ENCODE measurements around the gene ESPL1. TPM values are rescaled to one million over a fixed set of nuclear protein-coding genes. Genes with fewer than 3 reads are reported as not detected.

ESPL1 gene
- total RNA-seq, 1 experiment from 2014 or later, result 9.4 TPM

DNA sequence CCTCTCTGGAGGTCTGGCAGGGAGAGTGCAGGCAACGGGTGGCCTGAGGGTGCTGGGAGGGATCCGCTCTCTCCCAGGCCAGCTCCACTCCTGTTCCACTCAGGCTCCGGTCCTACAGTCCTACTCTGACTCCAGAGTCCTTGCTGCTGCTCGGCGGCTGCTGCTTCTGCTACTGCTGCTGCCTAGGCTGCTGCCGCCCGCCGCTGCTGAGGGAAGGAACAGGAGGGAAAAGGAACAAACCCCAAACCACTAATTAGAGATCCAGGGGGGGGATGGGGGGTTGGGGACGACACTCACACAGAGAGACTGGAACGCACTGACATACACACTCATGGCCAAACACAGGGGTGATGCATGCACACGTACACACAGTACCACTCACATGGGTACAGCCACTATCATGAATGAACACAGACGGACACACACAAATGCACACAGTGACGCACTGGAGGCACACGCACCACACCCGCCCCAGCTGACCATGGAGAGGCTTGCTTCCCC is 68.1 kb downstream of the ESPL1 start, which contains the start of gene SP7:
Gene SP7, minus strand, starts transcription at position 174 of the 501 bp plus-strand sequence. CDS start 708 bp downstream, outside the sequence.
- Histone ChIP-seq H3K27me3 (ENCODE audit: low read length) (no peaks in the 10 kb centered on the region), H3K27ac (ENCODE audit: low read length) (no peak within 1 kb of the TSS), H3K4me2 (ENCODE audit: low read depth, low read length, poor library complexity, severe bottlenecking) (no peak within 1 kb of the TSS), H3K79me2 (ENCODE audit: low read length) (no peaks in the 10 kb centered on the region), H3K4me3 (ENCODE audit: low read length) (no peak within 1 kb of the TSS), H3K4me1 (ENCODE audit: low read length) (peaks cover 8% of the 10 kb centered on the region), H4K20me1 (ENCODE audit: insufficient read depth, low read depth, low read length) (no peaks in the 10 kb centered on the region), H3K9me2 (replicated peaks; ENCODE audit: insufficient read depth, low read length) (no peaks in the 10 kb centered on the region), H3K9ac (ENCODE audit: low read length) (peak within 1 kb of the TSS; percentile 9; the same call in 1 of the 2 replicates), H3K9me3 (ENCODE audit: low read length) (no peaks in the 10 kb centered on the region), H2AFZ (ENCODE audit: low read length) (0 out of 2 replicates have a peak within 1 kb of the TSS, but pooled peaks have one; percentile 5), H3K36me3 (ENCODE audit: insufficient read depth, low read length) (no peaks in the 10 kb centered on the region)
- DNase-seq, result no peak

DNA sequence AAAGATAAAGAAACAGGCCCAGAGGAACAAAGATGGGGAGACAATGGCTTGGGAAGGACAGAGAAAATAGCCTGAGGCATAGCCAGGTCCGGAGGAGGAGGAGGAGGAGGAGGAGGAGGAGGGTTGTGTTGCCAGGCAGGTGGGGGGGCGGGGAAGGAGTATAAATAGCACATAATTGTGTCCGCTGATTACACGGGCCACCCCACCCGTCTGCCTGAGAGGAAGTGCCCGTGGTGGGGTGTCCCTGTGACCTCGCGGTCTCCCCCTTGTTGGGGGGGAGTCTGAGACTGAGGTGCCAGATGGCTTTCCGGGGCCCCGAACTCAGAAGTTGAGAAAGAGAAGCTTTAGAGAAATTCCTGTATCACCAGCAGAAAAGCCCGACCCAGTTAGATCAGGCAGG is 69.9 kb downstream of the ESPL1 start:
- no peak overlapping the region for H3K27ac ChIP-seq (ENCODE audit: low read length)

DNA sequence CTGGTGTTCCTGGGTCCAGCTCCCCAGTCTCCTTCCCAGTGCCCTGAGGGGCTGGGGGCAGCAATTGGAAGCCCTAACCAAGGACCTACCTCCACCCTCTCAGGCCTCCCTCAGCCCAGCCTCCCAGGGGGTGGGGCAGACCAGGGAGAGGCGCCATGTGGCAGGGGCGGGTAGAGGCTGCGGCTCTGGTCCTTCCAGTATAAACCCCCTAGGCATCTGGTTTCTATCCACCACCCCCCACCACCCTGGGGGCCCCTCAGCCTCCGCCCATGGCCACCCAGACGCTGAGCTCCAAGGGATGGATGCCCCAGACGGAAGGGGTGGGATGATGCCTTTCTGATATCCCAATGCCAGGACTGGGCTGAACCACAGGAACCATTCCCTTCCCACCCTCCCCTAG is 70.8 kb downstream of the ESPL1 start:
- no peaks in the 10 kb centered on the region for H3K27me3 ChIP-seq (ENCODE audit: low read length)
- H2AFZ ChIP-seq (ENCODE audit: low read length), result no peak overlapping the region

More for the DNA sequence above, 69.9 kb downstream of the ESPL1 start:
- H3K27me3 ChIP-seq (ENCODE audit: low read length), result no peaks in the 10 kb centered on the region
- peaks cover 8% of the 10 kb centered on the region for H3K4me1 ChIP-seq (ENCODE audit: low read length)
- H3K9ac ChIP-seq (ENCODE audit: low read length), result no peak overlapping the region
- H2AFZ ChIP-seq (ENCODE audit: low read length), result no peak overlapping the region
- H3K4me2 ChIP-seq (ENCODE audit: low read depth, low read length, poor library complexity, severe bottlenecking), result no peak overlapping the region
- H3K4me3 ChIP-seq (ENCODE audit: low read length), result no peak overlapping the region
- H3K36me3 ChIP-seq (ENCODE audit: insufficient read depth, low read length), result no peaks in the 10 kb centered on the region
- DNase-seq, result no peak
- H3K79me2 ChIP-seq (ENCODE audit: low read length), result no peaks in the 10 kb centered on the region
- H3K9me3 ChIP-seq (ENCODE audit: low read length), result no peaks in the 10 kb centered on the region
- no peaks in the 10 kb centered on the region for H4K20me1 ChIP-seq (ENCODE audit: insufficient read depth, low read depth, low read length)
- H3K9me2 ChIP-seq (replicated peaks; ENCODE audit: insufficient read depth, low read length), result no peaks in the 10 kb centered on the region

DNA sequence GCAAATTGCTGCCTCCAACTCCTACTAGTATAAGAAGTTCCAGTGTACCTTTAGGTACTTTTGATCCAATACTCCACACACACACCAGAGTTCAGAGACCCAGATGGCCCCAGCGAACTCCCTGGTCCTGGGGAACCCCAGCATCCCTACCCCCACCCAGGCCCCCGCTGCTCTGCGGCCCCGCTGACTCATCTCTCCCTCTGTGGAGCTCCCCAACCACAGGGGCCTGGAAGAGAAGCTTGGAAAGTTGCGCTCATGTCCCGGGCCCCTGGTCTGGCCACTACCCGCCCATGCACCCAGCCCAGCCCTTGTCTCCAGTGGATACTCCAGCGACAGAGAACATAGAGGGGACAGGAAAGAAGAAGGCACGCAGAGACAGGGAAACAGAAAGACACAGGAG is 72.3 kb downstream of the ESPL1 start:
- DNase-seq, result no peak
- no peak overlapping the region for H3K9ac ChIP-seq (ENCODE audit: low read length)
- H3K27me3 ChIP-seq (ENCODE audit: low read length), result no peaks in the 10 kb centered on the region
- H3K4me3 ChIP-seq (ENCODE audit: low read length), result no peak overlapping the region
- H3K79me2 ChIP-seq (ENCODE audit: low read length), result no peaks in the 10 kb centered on the region
- H3K4me2 ChIP-seq (ENCODE audit: low read depth, low read length, poor library complexity, severe bottlenecking), result no peak overlapping the region
- no peaks in the 10 kb centered on the region for H3K9me2 ChIP-seq (replicated peaks; ENCODE audit: insufficient read depth, low read length)
- no peaks in the 10 kb centered on the region for H4K20me1 ChIP-seq (ENCODE audit: insufficient read depth, low read depth, low read length)
- H2AFZ ChIP-seq (ENCODE audit: low read length), result no peak overlapping the region
- no peak overlapping the region for H3K27ac ChIP-seq (ENCODE audit: low read length)
- H3K4me1 ChIP-seq (ENCODE audit: low read length), result peaks cover 20% of the 10 kb centered on the region
- H3K36me3 ChIP-seq (ENCODE audit: insufficient read depth, low read length), result no peaks in the 10 kb centered on the region
- no peaks in the 10 kb centered on the region for H3K9me3 ChIP-seq (ENCODE audit: low read length)

More for the DNA sequence above, 70.8 kb downstream of the ESPL1 start:
- H3K9me2 ChIP-seq (replicated peaks; ENCODE audit: insufficient read depth, low read length), result no peaks in the 10 kb centered on the region
- H3K9ac ChIP-seq (ENCODE audit: low read length), result no peak overlapping the region
- H3K79me2 ChIP-seq (ENCODE audit: low read length), result no peaks in the 10 kb centered on the region
- no peaks in the 10 kb centered on the region for H3K9me3 ChIP-seq (ENCODE audit: low read length)
- H3K27ac ChIP-seq (ENCODE audit: low read length), result no peak overlapping the region
- no peaks in the 10 kb centered on the region for H3K36me3 ChIP-seq (ENCODE audit: insufficient read depth, low read length)
- DNase-seq, result no peak
- H3K4me2 ChIP-seq (ENCODE audit: low read depth, low read length, poor library complexity, severe bottlenecking), result no peak overlapping the region
- H4K20me1 ChIP-seq (ENCODE audit: insufficient read depth, low read depth, low read length), result no peaks in the 10 kb centered on the region
- H3K4me3 ChIP-seq (ENCODE audit: low read length), result no peak overlapping the region
- peaks cover 8% of the 10 kb centered on the region for H3K4me1 ChIP-seq (ENCODE audit: low read length)

Other genes starting within 250 kb of the ESPL1 start
- 0.48 TPM in 1 of 2 replicates, not detected in the other for gene TNS2, start 218.2 kb upstream of the ESPL1 start, total RNA-seq (2014; rRNA removed; shearing (Covaris generic); ENCODE audit: low replicate concordance)
- gene SPRYD3, start 188.9 kb upstream of the ESPL1 start, total RNA-seq (2014; rRNA removed; shearing (Covaris generic); ENCODE audit: low replicate concordance), result 11.1 and 17.4 TPM in 2 replicates
- 0.54 TPM in 1 of 2 replicates, not detected in the other for gene IGFBP6, start 170.6 kb upstream of the ESPL1 start, total RNA-seq (2014; rRNA removed; shearing (Covaris generic); ENCODE audit: low replicate concordance)
- gene SOAT2, start 164.8 kb upstream of the ESPL1 start, total RNA-seq (2014; rRNA removed; shearing (Covaris generic); ENCODE audit: low replicate concordance), result not detected in 2 replicates
- gene ZNF740, start 87.6 kb upstream of the ESPL1 start, total RNA-seq (2014; rRNA removed; shearing (Covaris generic); ENCODE audit: low replicate concordance), result 24.0 and 30.6 TPM in 2 replicates
- 13.1 and 19.2 TPM in 2 replicates for gene CSAD, start 87.4 kb upstream of the ESPL1 start, total RNA-seq (2014; rRNA removed; shearing (Covaris generic); ENCODE audit: low replicate concordance)
- 124 and 159 TPM in 2 replicates for gene ITGB7, start 61.0 kb upstream of the ESPL1 start, total RNA-seq (2014; rRNA removed; shearing (Covaris generic); ENCODE audit: low replicate concordance)
- gene RARG, start 36.1 kb upstream of the ESPL1 start, total RNA-seq (2014; rRNA removed; shearing (Covaris generic); ENCODE audit: low replicate concordance), result 1.7 and 6.5 TPM in 2 replicates
- gene PFDN5, start 27.2 kb downstream of the ESPL1 start, total RNA-seq (2014; rRNA removed; shearing (Covaris generic); ENCODE audit: low replicate concordance), result 387 and 492 TPM in 2 replicates
- gene MYG1, start 31.4 kb downstream of the ESPL1 start, total RNA-seq (2014; rRNA removed; shearing (Covaris generic); ENCODE audit: low replicate concordance), result 67.1 and 85.5 TPM in 2 replicates
- 37.3 and 63.6 TPM in 2 replicates for gene AAAS, start 53.3 kb downstream of the ESPL1 start, total RNA-seq (2014; rRNA removed; shearing (Covaris generic); ENCODE audit: low replicate concordance)
- not detected in 2 replicates for gene SP7, start 68.1 kb downstream of the ESPL1 start, total RNA-seq (2014; rRNA removed; shearing (Covaris generic); ENCODE audit: low replicate concordance)
- 29.9 and 36.5 TPM in 2 replicates for gene SP1, start 111.9 kb downstream of the ESPL1 start, total RNA-seq (2014; rRNA removed; shearing (Covaris generic); ENCODE audit: low replicate concordance)
- gene AMHR2, start 155.6 kb downstream of the ESPL1 start, total RNA-seq (2014; rRNA removed; shearing (Covaris generic); ENCODE audit: low replicate concordance), result not detected in 2 replicates
- 112 and 139 TPM in 2 replicates for gene PRR13, start 173.4 kb downstream of the ESPL1 start, total RNA-seq (2014; rRNA removed; shearing (Covaris generic); ENCODE audit: low replicate concordance)
- gene PCBP2, start 183.8 kb downstream of the ESPL1 start, total RNA-seq (2014; rRNA removed; shearing (Covaris generic); ENCODE audit: low replicate concordance), result 340 and 447 TPM in 2 replicates
- gene MAP3K12, start 231.2 kb downstream of the ESPL1 start, total RNA-seq (2014; rRNA removed; shearing (Covaris generic); ENCODE audit: low replicate concordance), result 21.9 and 24.8 TPM in 2 replicates
- gene TARBP2, start 233.0 kb downstream of the ESPL1 start, total RNA-seq (2014; rRNA removed; shearing (Covaris generic); ENCODE audit: low replicate concordance), result 37.0 and 65.7 TPM in 2 replicates
- gene NPFF, start 239.2 kb downstream of the ESPL1 start, total RNA-seq (2014; rRNA removed; shearing (Covaris generic); ENCODE audit: low replicate concordance), result 1.0 TPM in 1 of 2 replicates, not detected in the other